ENCODE measurements around the gene TANGO2. TPM values are rescaled to one million over a fixed set of nuclear protein-coding genes. Genes with fewer than 3 reads are reported as not detected.

The TANGO2 gene
- total and polyA plus RNA-seq, 2 of the 8 experiments (the other 6 are each of a cell fraction or from before 2014, with no cell fraction given) = 10.1 to 18.4 TPM

DNA sequence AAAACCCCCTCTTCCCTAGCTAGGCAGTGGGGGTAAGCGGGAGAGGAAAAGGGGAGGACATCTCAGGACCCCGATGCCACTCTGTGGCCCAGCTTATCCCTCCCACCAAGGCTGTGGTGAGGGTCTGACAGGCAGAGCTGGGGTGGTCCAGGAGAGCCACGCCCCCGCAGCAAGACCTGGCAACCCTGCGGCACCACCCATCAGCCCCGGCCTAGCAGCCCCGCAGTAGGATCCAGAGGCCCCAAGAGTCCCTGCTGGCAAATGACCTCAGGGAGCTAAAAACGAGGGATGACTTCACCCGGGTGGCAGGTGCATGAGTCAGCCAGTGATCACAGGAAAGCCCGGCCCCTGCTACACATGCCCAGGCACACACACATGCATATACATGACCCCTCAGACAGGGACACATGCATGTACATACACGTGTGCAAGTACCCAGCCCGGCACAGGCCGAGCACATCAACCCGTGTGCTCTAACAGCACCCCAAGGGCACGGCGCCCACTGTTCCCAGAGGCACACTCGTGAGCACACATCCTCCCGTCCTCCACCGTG lies 36.6 kb upstream of the TANGO2 start:
- H3K79me2 ChIP-seq (ENCODE audit: control insufficient read depth in 1 of 2, insufficient read depth in 2 of 2, low read length in 2 of 2) = peaks cover 0 to 8% of the 10 kb centered on the region in 2 experiments; a peak in 1 of 4 replicates
- H3K36me3 ChIP-seq (ENCODE audit: control insufficient read depth in 2 of 4, insufficient read depth in 4 of 4, low read length in 3 of 4) = peaks cover 2 to 23% (median 5%) of the 10 kb centered on the region in 4 experiments; a peak in 6 of 8 replicates
- H3K56ac ChIP-seq (replicated peaks; ENCODE audit: insufficient read length, low read depth, low read length) = peak overlapping the region; percentile 7
- peaks cover 10 to 22% of the 10 kb centered on the region in 2 experiments for H4K20me1 ChIP-seq (replicated peaks in 1 of 2; ENCODE audit: control insufficient read depth in 1 of 2, insufficient read depth in 2 of 2, low read length in 2 of 2)
- no peak overlapping the region for H4K91ac ChIP-seq (replicated peaks; ENCODE audit: insufficient read length, low read length)
- DNase-seq (ENCODE audit: low read depth in 1 of 2, low spot score in 2 of 2) = no peak
- no peak overlapping the region for H3K9ac ChIP-seq (replicated peaks in 1 of 4; ENCODE audit: extremely low read depth in 1 of 4, low read depth in 3 of 4, low read length in 3 of 4)
- H3K79me1 ChIP-seq (ENCODE audit: low read depth, low read length) = peaks cover 24% of the 10 kb centered on the region
- POLR2A ChIA-PET (ENCODE audit: partially characterized antibody) = interaction anchor here (0.7 to 1.7 kb wide), 3 partner anchors 13 to 48 kb away, joined by 3 to 4 read pairs (median 4); no protein-coding TSS in a partner anchor
- peak overlapping the region; percentile 45 for H4K8ac ChIP-seq (ENCODE audit: extremely low read depth, insufficient read depth, low read length)
- no peak for FAIRE-seq
- no peak overlapping the region for H3K14ac ChIP-seq (ENCODE audit: insufficient read length)
- CTCF ChIA-PET (ENCODE audit: partially characterized antibody) = interaction anchor here (0.7 to 5.6 kb wide), 5 partner anchors 12 to 93 kb away, joined by 3 to 58 read pairs (median 4); no protein-coding TSS in a partner anchor
- no peak overlapping the region for H3K18ac ChIP-seq (ENCODE audit: extremely low read depth, low read length)
- no peak overlapping the region for H2BK20ac ChIP-seq (ENCODE audit: low read length)
- H2BK12ac ChIP-seq (ENCODE audit: low read depth, low read length) = no peak overlapping the region
- H3K27ac ChIP-seq (ENCODE audit: low read depth, low read length) = no peak overlapping the region
- H2AK5ac ChIP-seq (ENCODE audit: low read depth, low read length) = no peak overlapping the region
- no peak overlapping the region for H2BK15ac ChIP-seq (ENCODE audit: low read length)
- no peaks in the 10 kb centered on the region for H3K9me3 ChIP-seq (ENCODE audit: insufficient read depth in 2 of 2, low read depth in 1 of 2, low read length in 1 of 2)
- no peak overlapping the region for H3K4me2 ChIP-seq (ENCODE audit: insufficient read depth in 1 of 2, low read depth in 2 of 2, low read length in 2 of 2)
- H2AFZ ChIP-seq (ENCODE audit: low read length) = no peak overlapping the region
- no peak overlapping the region for H2BK120ac ChIP-seq (replicated peaks; ENCODE audit: low read depth, low read length)
- peaks cover 4% of the 10 kb centered on the region; the same call in 1 of the 2 replicates for H3K23me2 ChIP-seq (ENCODE audit: low read depth, low read length)
- H3K4me3 ChIP-seq (ENCODE audit: extremely low read depth in 1 of 4, insufficient read depth in 2 of 4, low read depth in 3 of 4, low read length in 4 of 4) = no peak overlapping the region
- no peak overlapping the region for H2BK5ac ChIP-seq (ENCODE audit: low read depth, low read length)
- WGBS, 2 experiments (ENCODE audit: extremely low coverage in 1 of 2, insufficient coverage in 1 of 2, insufficient read length in 1 of 2, insufficient replicate concordance in 2 of 2, low coverage in 1 of 2, low lambda C conversion rate in 2 of 2, missing lambda C conversion rate in 1 of 2) = 89% methylated on average over 17 of the region's 19 CpGs; no CpG with 5 or more reads in 1 of the 2 experiments
- H3K23ac ChIP-seq (ENCODE audit: insufficient read length) = no peak overlapping the region
- H3K27me3 ChIP-seq (replicated peaks in 1 of 4; ENCODE audit: control insufficient read depth in 3 of 4, extremely low read depth in 1 of 4, insufficient read depth in 3 of 4, low read length in 3 of 4) = no peaks in the 10 kb centered on the region
- H4K5ac ChIP-seq (ENCODE audit: insufficient read length, low read depth, low read length) = no peak overlapping the region
- peaks cover 0 to 17% (median 11%) of the 10 kb centered on the region in 4 experiments; a peak in 5 of 7 replicates for H3K4me1 ChIP-seq (replicated peaks in 1 of 4; ENCODE audit: control insufficient read depth in 3 of 4, insufficient read depth in 4 of 4, low read length in 3 of 4)
- no peak overlapping the region for H3K4ac ChIP-seq (replicated peaks; ENCODE audit: insufficient read length, low read depth, low read length)
- no peak for TF ChIP-seq CHD2 (IDR thresholded peaks at IDR 0.05; ENCODE audit: low read length)
- no peak for TF ChIP-seq HDAC6 (IDR thresholded peaks at IDR 0.05; ENCODE audit: low read depth, low read length)
- no peak for TF ChIP-seq SAP30 (IDR thresholded peaks at IDR 0.05; ENCODE audit: insufficient read depth, insufficient replicate concordance, low read length)
- TF ChIP-seq GTF2F1 (IDR thresholded peaks at IDR 0.05; ENCODE audit: borderline replicate concordance, low read depth, low read length) = no peak
- no peak for TF ChIP-seq TAF7 (optimal IDR thresholded peaks at IDR 0.05; ENCODE audit: borderline replicate concordance, low read depth, low read length)
- no peak for TF ChIP-seq PHF8 (conservative IDR thresholded peaks at IDR 0.05; ENCODE audit: low read depth, low read length)
- no peak for TF ChIP-seq USF2 (IDR thresholded peaks at IDR 0.05; ENCODE audit: low read length)
- TF ChIP-seq KDM5A (IDR thresholded peaks at IDR 0.05; ENCODE audit: low read length) = no peak
- TF ChIP-seq EZH2 (IDR thresholded peaks at IDR 0.05; ENCODE audit: low read depth, low read length, severe bottlenecking) = no peak
- no peak for TF ChIP-seq BACH1 (IDR thresholded peaks at IDR 0.05; ENCODE audit: low read length)
- no peak for TF ChIP-seq SP2 (IDR thresholded peaks at IDR 0.05; ENCODE audit: low read length)
- TF ChIP-seq SP4 (IDR thresholded peaks at IDR 0.05; ENCODE audit: low read length) = no peak

Data from H1 (cell line).